Measurements from ENCODE around the gene PTPMT1. TPM values are rescaled to one million over a fixed set of nuclear protein-coding genes. Genes with fewer than 3 reads are reported as not detected.

The PTPMT1 gene
- total RNA-seq, 2 donors from 2014 or later = 20.4 to 37.5 TPM

DNA sequence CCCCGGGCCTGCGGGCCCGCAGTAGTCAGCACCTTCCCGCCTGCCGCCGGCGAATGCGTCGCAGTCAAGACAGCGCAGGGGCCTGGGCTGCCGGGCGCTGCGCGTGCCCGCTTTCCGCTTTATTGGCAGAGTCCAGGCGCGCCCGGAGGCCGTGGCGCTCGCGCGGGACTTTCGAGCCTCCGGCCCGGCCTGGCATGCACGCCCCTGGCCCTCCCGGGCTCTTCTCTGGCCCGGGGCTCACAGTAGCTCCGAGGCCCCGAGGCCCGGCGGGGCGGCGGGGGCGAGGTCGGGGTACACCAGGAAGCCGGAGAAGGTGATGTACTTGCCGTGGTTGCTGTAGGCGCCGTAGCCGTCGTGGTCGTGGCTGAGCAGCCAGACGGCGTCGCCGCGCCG, 24.2 kb downstream of the PTPMT1 start:
- no peak overlapping the region for H3K27ac Mint-ChIP-seq
- ATAC-seq = no peak
- DNase-seq (ENCODE audit: low spot score in 2 of 2) = no peak
- no peaks in the 10 kb centered on the region for H3K9me3 Mint-ChIP-seq
- peaks cover 0 to 1% of the 10 kb centered on the region in 2 donors for H3K36me3 Mint-ChIP-seq

DNA sequence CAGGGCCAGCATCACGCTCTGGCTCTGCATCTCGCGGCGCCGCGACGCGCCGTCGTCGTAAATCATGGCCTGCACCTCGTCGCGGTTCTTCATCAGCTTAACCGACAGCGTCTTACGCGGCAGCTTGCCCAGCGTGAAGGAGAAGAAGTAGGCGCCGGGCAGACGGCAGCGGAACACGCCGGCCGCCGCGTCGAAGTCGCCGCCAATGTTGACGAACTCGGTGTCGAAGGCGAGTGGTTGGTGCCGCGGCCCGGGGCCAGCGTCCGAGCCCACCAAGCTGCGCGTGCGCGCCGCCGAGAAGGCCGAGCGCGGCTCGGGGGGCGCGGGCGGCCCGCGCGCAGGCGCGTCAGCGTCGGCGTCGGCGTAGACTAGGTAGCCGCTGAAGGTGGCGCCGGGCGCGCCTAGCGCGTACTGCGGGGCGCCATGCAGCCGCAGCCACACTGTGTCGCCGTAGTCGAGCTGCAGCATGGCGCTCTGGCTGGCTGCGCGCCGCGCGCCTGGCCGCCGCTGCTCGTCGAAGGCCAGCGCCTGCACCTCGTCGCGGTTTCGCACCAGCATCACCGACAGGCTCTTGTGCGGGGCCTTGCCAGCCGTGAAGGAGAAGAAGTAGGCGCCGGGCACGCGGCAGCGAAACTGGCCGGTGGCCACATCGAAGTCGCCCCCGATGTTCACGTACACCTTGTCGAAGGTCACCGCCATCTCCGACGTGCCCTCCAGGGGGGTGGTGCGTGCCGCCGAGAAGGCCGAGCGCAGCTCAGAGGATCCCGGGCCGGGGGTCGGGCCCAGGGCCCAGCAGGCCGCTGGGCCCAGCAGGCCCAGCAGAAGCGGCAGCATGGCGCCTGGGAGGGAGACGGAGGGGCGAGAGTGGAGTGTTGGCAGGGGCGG, 24.8 kb downstream of the PTPMT1 start:
- Mint-ChIP-seq H3K27ac (no peak overlapping the region), H3K9me3 (no peaks in the 10 kb centered on the region), H3K36me3 (no peaks in the 10 kb centered on the region)
- DNase-seq (ENCODE audit: low spot score in 2 of 2) = no peak
- ATAC-seq = no peak

DNA sequence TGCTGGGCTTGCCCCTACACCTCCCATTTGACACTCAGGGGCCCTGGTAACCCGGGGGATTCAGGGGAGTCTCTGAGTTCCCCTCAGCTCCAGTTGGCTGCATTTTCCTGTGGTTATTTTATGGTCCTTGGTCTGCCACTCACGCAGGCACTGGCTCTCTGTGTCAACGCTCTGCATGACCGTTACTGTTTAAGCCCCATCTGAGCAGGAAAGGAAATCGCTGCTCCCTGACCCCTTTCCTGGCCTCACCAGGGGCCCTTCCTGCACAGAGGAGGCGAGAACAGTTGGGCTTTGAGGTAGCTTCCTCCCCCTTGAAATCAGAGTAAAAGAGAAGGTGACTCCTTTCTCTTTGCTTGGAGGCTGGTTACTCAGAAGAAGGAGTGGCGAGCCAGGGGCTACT, 26.4 kb downstream of the PTPMT1 start:
- Mint-ChIP-seq H3K36me3 (no peaks in the 10 kb centered on the region), H3K9me3 (no peaks in the 10 kb centered on the region), H3K27ac (no peak overlapping the region)
- DNase-seq (ENCODE audit: low spot score in 2 of 2) = no peak
- ATAC-seq = no peak

DNA sequence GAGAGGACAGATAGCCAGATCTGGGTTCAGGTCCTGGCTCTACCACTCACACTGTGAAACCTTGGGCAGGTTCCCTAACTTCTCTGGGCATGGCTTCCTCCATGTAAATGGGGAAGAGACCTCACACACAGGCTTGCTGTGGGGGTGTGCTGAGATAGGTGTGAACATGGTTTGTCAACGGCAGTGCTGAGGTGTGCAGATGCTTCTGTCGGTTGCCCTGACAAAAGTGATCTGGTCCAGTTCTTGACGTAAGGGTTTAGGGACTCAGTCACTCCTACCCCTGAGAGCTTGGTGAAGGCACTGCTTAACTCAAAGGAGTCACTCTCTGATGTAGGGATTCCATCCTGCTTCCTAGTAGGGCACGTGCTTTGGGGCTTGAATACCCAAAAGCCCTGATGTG, 26.9 kb downstream of the PTPMT1 start:
- Mint-ChIP-seq H3K9me3 (no peaks in the 10 kb centered on the region), H3K36me3 (no peaks in the 10 kb centered on the region), H3K27ac (no peak overlapping the region)
- ATAC-seq (no peak), DNase-seq (ENCODE audit: low spot score in 2 of 2) (no peak)

DNA sequence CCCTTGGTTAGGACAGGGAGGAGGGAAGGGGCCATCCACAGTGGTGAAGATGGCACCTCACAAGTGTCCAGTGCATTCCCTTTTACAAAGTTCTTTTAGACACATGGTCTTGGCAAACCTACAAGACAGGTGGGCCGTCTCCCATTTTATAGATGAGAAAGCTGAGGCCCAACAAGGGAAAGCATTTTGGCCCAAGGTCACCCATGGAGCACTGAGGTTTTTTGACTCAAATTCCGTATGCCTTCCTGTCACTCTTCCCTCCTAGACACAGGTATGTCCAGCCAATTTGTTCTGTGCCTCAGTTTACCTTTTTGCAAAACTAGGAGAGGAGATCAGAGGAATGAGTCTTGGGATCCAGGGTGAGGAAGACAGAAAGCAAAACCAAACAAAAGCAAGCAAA, 27.6 kb downstream of the PTPMT1 start:
- Mint-ChIP-seq H3K9me3 (no peaks in the 10 kb centered on the region), H3K27ac (no peak overlapping the region), H3K36me3 (no peaks in the 10 kb centered on the region)

DNA sequence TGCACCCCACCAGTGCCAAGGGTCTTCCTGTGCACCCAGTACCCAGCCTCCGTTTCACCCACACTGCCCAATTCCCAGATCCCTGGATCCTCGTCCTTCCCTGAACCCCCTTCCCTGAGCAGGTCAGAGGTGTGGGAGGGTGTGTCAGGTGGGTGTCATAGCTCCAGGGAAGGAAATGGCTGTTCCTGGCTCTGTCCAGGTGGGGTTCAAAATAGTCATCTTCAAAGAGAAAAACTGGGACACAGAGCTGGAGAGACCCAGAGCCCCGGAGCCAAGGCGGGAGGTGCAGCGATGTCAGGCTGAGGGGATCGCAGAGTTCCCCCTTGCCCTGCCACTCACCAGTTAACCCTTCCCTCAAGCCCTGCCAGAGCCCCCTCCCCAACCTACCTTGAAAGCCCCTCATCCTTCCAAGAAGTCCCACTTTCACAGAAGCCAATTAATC, 28.1 kb downstream of the PTPMT1 start:
- ATAC-seq = no peak
- H3K27ac Mint-ChIP-seq = no peak overlapping the region
- H3K9me3 Mint-ChIP-seq = no peaks in the 10 kb centered on the region
- DNase-seq (ENCODE audit: low spot score in 2 of 2) = no peak
- no peaks in the 10 kb centered on the region for H3K36me3 Mint-ChIP-seq

More for the DNA sequence above, 27.6 kb downstream of the PTPMT1 start:
- ATAC-seq (no peak), DNase-seq (ENCODE audit: low spot score in 2 of 2) (no peak)

DNA sequence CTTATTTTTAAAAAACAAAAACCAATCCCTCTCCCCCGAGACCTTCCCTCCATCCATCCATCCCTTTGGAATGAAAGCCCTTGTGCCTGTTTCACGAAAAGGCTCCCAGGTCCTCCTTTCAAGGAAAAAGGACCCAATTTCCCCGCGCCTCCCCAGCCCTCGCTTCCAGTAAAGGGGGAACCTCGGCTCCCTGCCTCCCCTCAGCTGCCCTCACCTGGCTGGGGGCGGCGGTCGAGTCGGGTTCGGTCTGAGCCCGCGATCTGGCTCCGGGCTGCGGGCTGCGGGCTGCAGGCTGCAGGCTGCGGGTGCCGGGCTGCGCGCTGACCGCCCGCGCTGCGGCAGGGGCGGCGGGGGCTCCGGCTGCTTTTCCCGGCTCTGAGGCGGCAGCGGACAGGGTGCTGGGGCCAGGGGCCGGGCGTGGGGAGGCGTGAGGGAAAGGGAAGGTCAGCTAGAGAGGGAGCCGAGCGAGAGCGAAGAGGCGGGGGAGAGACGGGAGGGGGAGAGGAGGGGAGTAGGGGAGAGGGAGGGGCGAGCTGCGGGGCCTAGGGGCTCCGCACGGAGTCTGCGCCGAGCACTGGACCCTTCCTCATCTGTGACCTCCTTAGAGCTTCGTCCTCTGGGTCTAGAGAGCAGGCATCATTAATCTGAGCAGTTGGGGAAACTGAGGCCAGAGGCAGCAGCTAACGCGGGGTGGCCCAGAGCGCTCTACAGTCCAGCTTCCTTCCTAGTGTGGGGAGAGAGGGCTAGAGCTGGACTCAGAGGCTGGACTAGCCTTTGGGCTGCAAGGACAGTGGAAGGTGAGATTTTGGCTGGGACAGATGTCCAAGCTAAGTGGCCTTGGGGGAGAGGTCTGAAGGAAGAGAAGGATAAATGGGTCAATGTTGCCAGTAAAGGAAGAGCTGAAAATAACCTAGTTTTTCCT, 28.8 kb downstream of the PTPMT1 start, which contains the start of gene C1QTNF4:
Gene C1QTNF4, minus strand, starts transcription at position 478 of the 922 bp plus-strand sequence. CDS start 3,601 bp downstream, outside the sequence.
- no peaks in the 10 kb centered on the region for H3K9me3 Mint-ChIP-seq
- H3K27ac Mint-ChIP-seq = no peak within 1 kb of the TSS
- DNase-seq (ENCODE audit: low spot score in 2 of 2) (no peak), ATAC-seq (no peak)
- no peaks in the 10 kb centered on the region for H3K36me3 Mint-ChIP-seq

DNA sequence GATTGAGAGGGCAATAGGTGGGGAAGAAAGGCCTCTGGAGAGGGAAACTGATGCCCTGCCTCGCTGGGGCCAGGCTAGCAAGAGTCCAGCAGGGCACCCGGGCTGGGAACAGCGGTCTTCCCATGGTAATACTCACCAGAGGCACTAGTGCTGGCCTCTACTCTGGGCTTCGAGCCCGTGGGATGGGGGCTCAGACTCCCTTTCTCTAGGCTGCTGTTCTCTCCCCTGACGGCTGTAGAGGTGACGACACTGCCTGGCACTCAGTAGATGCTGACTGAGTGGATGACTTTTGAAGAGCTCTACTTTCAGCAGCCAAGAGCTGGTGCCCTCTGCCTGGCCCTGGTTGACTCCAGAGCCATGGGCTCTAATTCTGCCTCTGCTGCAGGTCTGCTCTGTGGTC, 29.6 kb downstream of the PTPMT1 start:
- Mint-ChIP-seq H3K27ac (no peak overlapping the region), H3K36me3 (no peaks in the 10 kb centered on the region), H3K9me3 (no peaks in the 10 kb centered on the region)
- peak in 1 of 2 donors; percentile 39 for ATAC-seq
- DNase-seq (ENCODE audit: low spot score in 2 of 2) = no peak

- ATAC-seq = no peak
- DNase-seq (ENCODE audit: low spot score in 2 of 2) = no peak
- no peak overlapping the region for H3K27ac Mint-ChIP-seq
- no peaks in the 10 kb centered on the region for H3K9me3 Mint-ChIP-seq
- H3K36me3 Mint-ChIP-seq = no peaks in the 10 kb centered on the region
Observed at GRCh38 chr11:47595967-47596366, 30.6 kb downstream of the PTPMT1 start.

GRCh38 chr11:47599902-47600301, 34.5 kb downstream of the PTPMT1 start:
- Mint-ChIP-seq H3K27ac (peak overlapping the region in 1 of 2 donors; percentile 66), H3K9me3 (no peaks in the 10 kb centered on the region)
- no peak for ATAC-seq

GRCh38 chr11:47603295-47603694, 37.9 kb downstream of the PTPMT1 start:
- H3K9me3 Mint-ChIP-seq = no peaks in the 10 kb centered on the region
- DNase-seq (ENCODE audit: low spot score in 2 of 2) (no peak), ATAC-seq (no peak)
- no peak overlapping the region for H3K27ac Mint-ChIP-seq
- no peaks in the 10 kb centered on the region for H3K36me3 Mint-ChIP-seq

More at GRCh38 chr11:47599902-47600301, 34.5 kb downstream of the PTPMT1 start:
- H3K36me3 Mint-ChIP-seq = no peaks in the 10 kb centered on the region
- no peak for DNase-seq (ENCODE audit: low spot score in 2 of 2)

- no peak for ATAC-seq
- Mint-ChIP-seq H3K36me3 (no peaks in the 10 kb centered on the region), H3K9me3 (no peaks in the 10 kb centered on the region), H3K27ac (no peak overlapping the region)
- no peak for DNase-seq (ENCODE audit: low spot score in 2 of 2)
Observed at GRCh38 chr11:47605921-47606320, 40.5 kb downstream of the PTPMT1 start.

- no peaks in the 10 kb centered on the region for H3K9me3 Mint-ChIP-seq
Observed at GRCh38 chr11:47606731-47607130, 41.3 kb downstream of the PTPMT1 start.

DNA sequence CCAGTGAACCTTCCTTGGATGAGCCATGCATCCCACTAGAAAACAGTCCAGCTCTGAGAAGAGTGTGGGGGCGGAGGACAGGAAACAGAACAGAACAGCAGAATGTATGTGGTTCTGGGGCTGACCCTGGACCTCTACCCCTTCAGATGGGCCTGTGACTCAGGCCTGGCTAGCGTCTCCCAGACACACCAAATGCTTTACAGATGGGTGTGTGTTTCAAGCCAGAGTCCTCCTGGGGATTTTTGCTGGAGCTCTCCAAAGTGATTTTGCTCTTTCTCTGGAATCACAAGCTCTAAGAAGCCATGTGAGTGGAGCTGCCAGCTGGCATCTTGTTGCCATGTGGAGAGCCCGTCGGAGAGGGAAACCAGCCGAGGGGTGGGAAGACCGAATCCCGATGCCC, 42.0 kb downstream of the PTPMT1 start:
- DNase-seq (ENCODE audit: low spot score in 2 of 2) (no peak), ATAC-seq (no peak)
- no peaks in the 10 kb centered on the region for H3K36me3 Mint-ChIP-seq
- H3K9me3 Mint-ChIP-seq = no peaks in the 10 kb centered on the region
- H3K27ac Mint-ChIP-seq = no peak overlapping the region

More at GRCh38 chr11:47606731-47607130, 41.3 kb downstream of the PTPMT1 start:
- ATAC-seq (no peak), DNase-seq (ENCODE audit: low spot score in 2 of 2) (no peak)
- H3K36me3 Mint-ChIP-seq = no peaks in the 10 kb centered on the region
- no peak overlapping the region for H3K27ac Mint-ChIP-seq

DNA sequence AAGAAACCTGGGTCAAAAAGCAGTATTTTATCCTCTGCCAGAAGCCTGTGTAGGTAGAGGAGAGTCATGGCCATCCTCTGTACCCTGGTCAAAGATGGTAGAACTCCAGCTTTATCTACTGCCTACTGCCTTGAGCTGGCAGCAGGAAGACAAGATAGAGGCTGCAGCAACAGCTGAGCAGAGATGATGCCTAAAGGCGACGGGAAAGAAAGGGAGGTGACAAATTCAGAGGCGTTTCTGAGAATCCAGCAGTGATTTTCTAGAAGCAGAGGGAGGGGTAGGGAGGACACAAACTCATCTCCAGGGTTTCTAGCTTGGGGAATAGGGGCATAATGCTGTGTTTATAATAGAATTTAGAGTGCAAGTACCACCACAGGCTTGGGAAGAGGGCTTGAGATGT, 44.3 kb downstream of the PTPMT1 start:
- no peaks in the 10 kb centered on the region for H3K9me3 Mint-ChIP-seq
- no peaks in the 10 kb centered on the region for H3K36me3 Mint-ChIP-seq
- no peak for DNase-seq (ENCODE audit: low spot score in 2 of 2)
- peak in 1 of 2 donors; percentile 13 for ATAC-seq
- peak overlapping the region in 1 of 2 donors; percentile 37 for H3K27ac Mint-ChIP-seq

DNA sequence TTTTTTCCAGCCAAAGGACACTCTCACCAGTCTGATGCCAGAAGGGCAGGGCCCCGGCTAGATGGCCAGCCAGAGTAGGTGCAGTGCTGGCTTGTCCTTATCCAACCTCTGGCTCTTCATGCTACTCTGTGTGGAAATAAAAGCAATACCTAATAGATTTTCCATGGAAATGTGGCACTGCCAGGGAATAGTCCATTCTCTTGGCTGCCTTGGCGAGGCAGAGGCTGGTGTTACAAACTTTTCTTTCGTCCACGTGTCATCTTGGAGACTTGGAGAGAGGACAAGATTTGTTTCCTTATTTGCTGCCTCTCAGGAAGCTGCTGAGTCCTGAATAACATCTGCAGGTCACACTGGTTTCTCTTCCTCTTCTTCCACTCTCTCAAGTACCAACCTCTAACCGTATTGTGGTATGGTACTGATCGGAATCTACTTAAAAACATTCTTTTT, 46.0 kb downstream of the PTPMT1 start:
- H3K27ac Mint-ChIP-seq = peak overlapping the region in 1 of 2 donors; percentile 19

GRCh38 chr11:47615249-47615648, 49.9 kb downstream of the PTPMT1 start:
- no peak for ATAC-seq
- Mint-ChIP-seq H3K27ac (peak overlapping the region in 1 of 2 donors; percentile 45), H3K9me3 (no peaks in the 10 kb centered on the region), H3K36me3 (peaks cover 0 to 5% of the 10 kb centered on the region in 2 donors)
- DNase-seq (ENCODE audit: low spot score in 2 of 2) = no peak

More for the DNA sequence above, 46.0 kb downstream of the PTPMT1 start:
- Mint-ChIP-seq H3K9me3 (no peaks in the 10 kb centered on the region), H3K36me3 (no peaks in the 10 kb centered on the region)
- no peak for ATAC-seq
- no peak for DNase-seq (ENCODE audit: low spot score in 2 of 2)

Measured in activated naive CD4-positive, alpha-beta T cell treated with anti-CD3 and anti-CD28 coated beads, Interleukin-2, amount 50 U/mL, for 72 hours (primary cell).